CD4-positive, alpha-beta T cell treated with Interleukin-1 beta for 1 hour (primary cell): ENCODE data around the gene SPSB3.
A peak's percentile ranks its signal among the peaks of the same experiment; 100 is the strongest.

Experiments
- DNase-seq, 2 donors: peaks; one replicate each; pipeline ENCODE4 v3.0.0-alpha.2; 2020 to 2022

The SPSB3 gene

GRCh38 chr16:1773703-1774447 is 8.5 kb downstream of the SPSB3 start:
- DNase-seq = no peak

- peak; percentile 82 to 85 for DNase-seq
Measured at GRCh38 chr16:1772908-1773702, 9.3 kb downstream of the SPSB3 start, which contains the start of gene MRPS34. TSS of gene MRPS34 (minus strand) at chr16:1773134. CDS start at chr16:1773119, 15 bp downstream.

GRCh38 chr16:1772362-1772907 is 9.9 kb downstream of the SPSB3 start, which contains the start of gene EME2:
TSS of gene EME2 (plus strand) at chr16:1772810. CDS start at chr16:1773228, 418 bp downstream.
- peak in 1 of 2 donors; percentile 15 for DNase-seq

GRCh38 chr16:1771864-1772361 is 10.5 kb downstream of the SPSB3 start:
- no peak for DNase-seq

- peak; percentile 66 to 75 for DNase-seq
Measured at GRCh38 chr16:1771188-1771863, 11.0 kb downstream of the SPSB3 start, which contains the start of gene NME3. TSS of gene NME3 (minus strand) at chr16:1771543. CDS start at chr16:1771534, 9 bp downstream.

- DNase-seq = peak; percentile 44 to 63
Measured at GRCh38 chr16:1770328-1771187, 11.8 kb downstream of the SPSB3 start.

GRCh38 chr16:1769402-1770300 is 12.7 kb downstream of the SPSB3 start:
- DNase-seq = no peak

- DNase-seq = no peak
Measured at GRCh38 chr16:1768767-1769401, 13.5 kb downstream of the SPSB3 start.

GRCh38 chr16:1768061-1768766 is 14.2 kb downstream of the SPSB3 start:
- DNase-seq = no peak

GRCh38 chr16:1767116-1767994 is 15.0 kb downstream of the SPSB3 start:
- DNase-seq = no peak

- no peak for DNase-seq
Measured at GRCh38 chr16:1766701-1767100, 15.7 kb downstream of the SPSB3 start.

GRCh38 chr16:1766231-1766630 is 16.1 kb downstream of the SPSB3 start:
- no peak for DNase-seq

- DNase-seq = no peak
Measured at GRCh38 chr16:1765826-1766225, 16.5 kb downstream of the SPSB3 start.

GRCh38 chr16:1764971-1765370 is 17.4 kb downstream of the SPSB3 start:
- no peak for DNase-seq

GRCh38 chr16:1763521-1764511 is 18.6 kb downstream of the SPSB3 start:
- no peak for DNase-seq

- DNase-seq = no peak
Measured at GRCh38 chr16:1762879-1763520, 19.4 kb downstream of the SPSB3 start.
